CD14-positive monocyte (primary cell): Measurements from ENCODE around the gene CHKB. TPM values are rescaled to one million over a fixed set of nuclear protein-coding genes. Genes with fewer than 3 reads are reported as not detected.
A peak's percentile ranks its signal among the peaks of the same experiment; 100 is the strongest.
"Not testable (repeated sequence)": the region's sequence is repeated elsewhere in the genome, so short reads cannot be mapped to it uniquely, and the experiment has no call there.

Experiments
- DNase-seq, 3 donors: peaks; one replicate each; pipeline ENCODE4 v3.0.0-alpha.2; 2011 to 2022
- H2AFZ ChIP-seq: 2 replicates; pipeline ENCODE4 v1.6.0; 2012; ENCODE audit warnings: mild to moderate bottlenecking, low read depth, low read length, inconsistent platforms; ENCODE audit not compliant: insufficient read depth, poor library complexity, severe bottlenecking
- H3K27ac ChIP-seq, 2 donors: 1 replicate in 1 of 2; 2 replicates in 1 of 2; pipeline ENCODE4 v1.5.1; 2012 to 2013; ENCODE audit warnings: low read length in 2 of 2, control low read depth in 1 of 2, inconsistent platforms in 1 of 2, low read depth in 1 of 2, mild to moderate bottlenecking in 1 of 2
- H3K27me3 ChIP-seq, 2 donors: one replicate each; pipeline versions ENCODE4 v1.6.0 to v1.6.1; 2011 to 2013; ENCODE audit warnings: low read length in 2 of 2; ENCODE audit not compliant: control insufficient read depth in 2 of 2, insufficient read depth in 2 of 2
- H3K36me3 ChIP-seq, 2 donors: replicated peaks in 1 of 2; 1 replicate in 1 of 2; 2 replicates in 1 of 2; pipeline versions ENCODE4 v1.5.1 to v1.6.1; 2012 to 2013; ENCODE audit warnings: low read length in 2 of 2, control low read depth in 1 of 2, inconsistent platforms in 1 of 2, mild to moderate bottlenecking in 1 of 2; ENCODE audit not compliant: insufficient read depth in 2 of 2, control insufficient read depth in 1 of 2
- H3K4me1 ChIP-seq, 2 donors: 1 replicate in 1 of 2; 2 replicates in 1 of 2; pipeline versions ENCODE4 v1.5.1 to v1.6.1; 2012 to 2013; ENCODE audit warnings: low read length in 2 of 2, control low read depth in 1 of 2, inconsistent platforms in 1 of 2, mild to moderate bottlenecking in 1 of 2, moderate library complexity in 1 of 2; ENCODE audit not compliant: insufficient read depth in 2 of 2, control insufficient read depth in 1 of 2
- H3K4me2 ChIP-seq: replicated peaks from 2 replicates; pipeline ENCODE3; 2012; ENCODE audit warnings: low read length, moderate library complexity, mild to moderate bottlenecking; ENCODE audit not compliant: poor library complexity, severe bottlenecking; ENCODE audit errors: extremely low read depth
- H3K4me3 ChIP-seq, 3 experiments: fragments of 200-600 bp in 1 of 3; sonication (generic) in 1 of 3; replicated peaks in 1 of 3; 1 replicate in 2 of 3; 2 replicates in 1 of 3; pipeline ENCODE4 v1.5.1; 2011 to 2013; ENCODE audit warnings: low read length in 3 of 3, mild to moderate bottlenecking in 3 of 3, control low read depth in 2 of 3, low read depth in 2 of 3, inconsistent platforms in 1 of 3, moderate library complexity in 1 of 3
- H3K79me2 ChIP-seq: 2 replicates; pipeline ENCODE4 v1.6.0; 2012; ENCODE audit warnings: mild to moderate bottlenecking, control low read depth, inconsistent platforms, low read length, moderate library complexity; ENCODE audit not compliant: insufficient read depth
- H3K9ac ChIP-seq: 2 replicates; pipeline ENCODE4 v1.6.0; 2017; ENCODE audit warnings: low read length, mild to moderate bottlenecking; ENCODE audit not compliant: insufficient read depth, poor library complexity, severe bottlenecking
- H3K9me3 ChIP-seq, 2 donors: replicated peaks in 1 of 2; 1 replicate in 1 of 2; 2 replicates in 1 of 2; pipeline versions ENCODE4 v1.5.1 to v1.6.1; 2012 to 2013; ENCODE audit warnings: low read length in 2 of 2, control low read depth in 1 of 2; ENCODE audit not compliant: control insufficient read depth in 1 of 2, insufficient read depth in 1 of 2
- H4K20me1 ChIP-seq: 2 replicates; pipeline ENCODE4 v1.6.0; 2012; ENCODE audit warnings: mild to moderate bottlenecking, low read length, control low read depth, moderate library complexity; ENCODE audit not compliant: insufficient read depth
- H3K27ac Mint-ChIP-seq, 7 donors: one replicate each; pipeline ENCODE4 v1.8.0; 2020; ENCODE audit warnings: mild to moderate bottlenecking in 7 of 7, mixed read lengths in 7 of 7, moderate library complexity in 6 of 7, inconsistent platforms in 2 of 7
- H3K27me3 Mint-ChIP-seq, 3 donors: one replicate each; pipeline ENCODE4 v1.8.0; 2021 to 2022; ENCODE audit warnings: low read depth in 3 of 3, mild to moderate bottlenecking in 3 of 3, mixed read lengths in 3 of 3, moderate library complexity in 3 of 3, inconsistent platforms in 1 of 3
- H3K36me3 Mint-ChIP-seq, 2 donors: one replicate each; pipeline ENCODE4 v1.8.0; 2020; ENCODE audit warnings: mixed read lengths in 2 of 2, inconsistent platforms in 1 of 2, mild to moderate bottlenecking in 1 of 2
- H3K4me1 Mint-ChIP-seq: one replicate; pipeline ENCODE4 v1.8.0; 2020; ENCODE audit warnings: mild to moderate bottlenecking, mixed read lengths
- H3K4me3 Mint-ChIP-seq, 2 donors: one replicate each; pipeline ENCODE4 v1.8.0; 2020; ENCODE audit warnings: mild to moderate bottlenecking in 2 of 2, mixed read lengths in 2 of 2, moderate library complexity in 1 of 2
- H3K9me3 Mint-ChIP-seq, 7 donors: one replicate each; pipeline ENCODE4 v1.8.0; 2020 to 2022; ENCODE audit warnings: mixed read lengths in 7 of 7, mild to moderate bottlenecking in 6 of 7, moderate library complexity in 6 of 7, inconsistent platforms in 2 of 7
- CTCF ChIP-seq: fragments of 200-600 bp; IDR thresholded peaks from one replicate; pipeline ENCODE4 v1.8.0; 2022; ENCODE audit warnings: antibody characterized with exemption, mild to moderate bottlenecking
- WGBS: methylation state at CpG from one replicate; pipeline ENCODE4 v1.1.5; 2013; ENCODE audit warnings: missing lambda C conversion rate; ENCODE audit not compliant: insufficient coverage; 5-methylcytosine and 5-hydroxymethylcytosine counted together
- intact Hi-C, 2 donors: fragments of 100-400 bp; cut with micrococcal nuclease; formaldehyde crosslinking; loops; one replicate each; pipeline versions ENCODE4 v1.15.0 to v1.15.1; 2023
- polyA plus RNA-seq, 3 donors: library from polyadenylated mRNA; depleted of rRNA in 1 of 3; unstranded in 2 of 3; stranded (reverse) in 1 of 3; fragments of 300-500 nt in 2 of 3; fragments of >200 nt in 1 of 3; fragmentation: Illumina TruSeq in 2 of 3; gene quantifications; 1 replicate in 2 of 3; 2 replicates in 1 of 3; pipeline ENCODE4 v1.2.3, GENCODE V29; 2012 to 2021

The CHKB gene
- polyA plus RNA-seq, 3 donors: 29.1 to 286 (median 31.3) TPM

GRCh38 chr22:50544078-50544745 is 38.4 kb downstream of the CHKB start:
- Mint-ChIP-seq H3K9me3 (peaks cover 0 to 3% (median 0%) of the 10 kb centered on the region in 7 donors), H3K36me3 (peaks cover 2 to 5% of the 10 kb centered on the region in 2 donors), H3K27me3 (peaks cover 1 to 20% (median 3%) of the 10 kb centered on the region in 3 donors), H3K4me1 (peaks cover 66% of the 10 kb centered on the region), H3K4me3 (peak overlapping the region; percentile 72 to 79), H3K27ac (peak overlapping the region; percentile 97 to 100 (median 99))
- peak overlapping the region; percentile 99 to 100 for H3K27ac ChIP-seq
- no peaks in the 10 kb centered on the region for H3K9me3 ChIP-seq
- H3K4me2 ChIP-seq: peak overlapping the region; percentile 81
- TF ChIP-seq CTCF: peak; percentile 76
- H3K27me3 ChIP-seq: no peaks in the 10 kb centered on the region
- H3K9ac ChIP-seq: peak overlapping the region; percentile 73
- DNase-seq: peak; percentile 86 to 89 (median 86)
- peaks cover 13% of the 10 kb centered on the region for H3K79me2 ChIP-seq
- peak overlapping the region; percentile 61 for H2AFZ ChIP-seq
- H3K4me3 ChIP-seq: peak overlapping the region; percentile 18 to 73 (median 34)
- no peaks in the 10 kb centered on the region for H3K36me3 ChIP-seq
- intact Hi-C loops: loop anchor here (2.0 kb wide), 2 partner anchors 17 to 19 kb away; partner anchors contain the start of gene SYCE3 (in 1 of the 2)
- H4K20me1 ChIP-seq: no peaks in the 10 kb centered on the region
- peaks cover 78 to 96% of the 10 kb centered on the region in 2 donors for H3K4me1 ChIP-seq
- WGBS: 3% methylated on average over 46 of the region's 52 CpGs

DNA sequence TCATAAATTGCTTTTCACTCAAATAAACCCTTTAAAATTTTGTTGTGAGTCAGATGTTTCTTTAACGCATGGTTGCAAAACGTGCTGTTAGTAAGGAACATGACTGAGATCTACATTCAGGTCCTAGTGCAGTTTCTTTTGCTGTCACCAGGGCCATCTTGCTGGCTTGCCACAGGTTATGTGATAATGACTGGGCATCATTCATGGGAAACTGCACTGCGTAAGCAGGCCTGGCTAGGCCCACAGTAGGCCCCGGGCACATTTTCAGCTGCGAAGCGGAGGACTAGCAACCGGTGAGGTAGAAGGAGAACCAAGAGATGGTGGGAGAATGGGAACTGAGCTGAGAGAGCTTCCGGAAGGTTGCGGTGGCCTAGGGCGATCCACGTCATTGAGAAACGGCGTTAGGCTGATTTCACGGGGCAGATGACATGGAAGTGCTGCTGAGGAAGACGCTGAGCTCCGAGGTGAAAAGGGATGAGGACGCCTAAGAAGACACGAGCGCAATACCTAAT is 40.2 kb downstream of the CHKB start:
- peak overlapping the region in 2 of 3 experiments; percentile 28 to 62 for H3K4me3 ChIP-seq
- WGBS: 4% methylated on average over 14 of the region's 19 CpGs

GRCh38 chr22:50541667-50542026 is 41.0 kb downstream of the CHKB start:
- not testable (repeated sequence) for H2AFZ ChIP-seq, H3K27me3 ChIP-seq, H3K36me3 Mint-ChIP-seq, H4K20me1 ChIP-seq, H3K27me3 Mint-ChIP-seq, H3K9me3 Mint-ChIP-seq, H3K9me3 ChIP-seq, H3K36me3 ChIP-seq
- peaks cover 16% of the 10 kb centered on the region for H3K79me2 ChIP-seq
- peak overlapping the region; percentile 99 to 100 for H3K27ac ChIP-seq
- peak overlapping the region; percentile 52 for H3K4me2 ChIP-seq
- H3K27ac Mint-ChIP-seq: peak overlapping the region; percentile 97 to 100 (median 99)
- peak overlapping the region; percentile 80 to 82 for H3K4me3 Mint-ChIP-seq
- H3K4me3 ChIP-seq: peak overlapping the region; percentile 26 to 62 (median 28)
- peak overlapping the region; percentile 92 for H3K9ac ChIP-seq
- intact Hi-C loops: loop anchor here (1.0 kb wide), 2 partner anchors 11 to 12 kb away; partner anchors contain the start of gene TYMP (in 1 of the 2)
- H3K4me1 Mint-ChIP-seq: peaks cover 80% of the 10 kb centered on the region
- DNase-seq: peak; percentile 93 to 97 (median 96)
- peaks cover 95 to 96% of the 10 kb centered on the region in 2 donors for H3K4me1 ChIP-seq
- 40% methylated on average over 1 of the region's 5 CpGs for WGBS

More for the DNA sequence above, 40.2 kb downstream of the CHKB start:
- H3K27ac ChIP-seq: peak overlapping the region; percentile 99 to 100
- H2AFZ ChIP-seq: no peak overlapping the region
- Mint-ChIP-seq H3K27me3 (peaks cover 0 to 10% (median 3%) of the 10 kb centered on the region in 3 donors), H3K4me3 (peak overlapping the region; percentile 80 to 82), H3K27ac (peak overlapping the region; percentile 97 to 100 (median 99)), H3K9me3 (peaks cover 0 to 2% (median 0%) of the 10 kb centered on the region in 7 donors), H3K36me3 (peaks cover 7 to 9% of the 10 kb centered on the region in 2 donors), H3K4me1 (peaks cover 74% of the 10 kb centered on the region)
- no peaks in the 10 kb centered on the region for H3K36me3 ChIP-seq
- H3K27me3 ChIP-seq: no peaks in the 10 kb centered on the region
- peaks cover 9% of the 10 kb centered on the region for H3K79me2 ChIP-seq
- peak; percentile 23 for TF ChIP-seq CTCF
- H3K4me1 ChIP-seq: peaks cover 87 to 96% of the 10 kb centered on the region in 2 donors
- peak overlapping the region; percentile 92 for H3K9ac ChIP-seq
- DNase-seq: peak; percentile 96 to 98 (median 98)
- peak overlapping the region; percentile 52 for H3K4me2 ChIP-seq
- H4K20me1 ChIP-seq: no peaks in the 10 kb centered on the region
- intact Hi-C loops: loop anchor here (1.0 kb wide), 2 partner anchors 12 to 13 kb away; partner anchors contain the start of gene TYMP (in 1 of the 2)
- no peaks in the 10 kb centered on the region for H3K9me3 ChIP-seq
